ENCODE results near the gene VPS13D.
"Not testable (repeated sequence)": the region's sequence is repeated elsewhere in the genome, so short reads cannot be mapped to it uniquely, and the experiment has no call there.

Gene VPS13D

GRCh38 chr1:12375133-12375829 is 145.5 kb downstream of the VPS13D start:
- Histone ChIP-seq H3K27me3 (ENCODE audit: control insufficient read depth in 1 of 2, insufficient read depth in 2 of 2, low read length in 2 of 2) (no peaks in the 10 kb centered on the region), H3K36me3 (ENCODE audit: control insufficient read depth in 1 of 2, insufficient read depth in 2 of 2, low read length in 2 of 2) (peaks cover 9 to 21% of the 10 kb centered on the region in 2 donors), H3K9ac (ENCODE audit: low read depth in 1 of 2, low read length in 2 of 2) (no peak overlapping the region), H3K9me3 (ENCODE audit: control insufficient read depth in 1 of 2, low read length in 2 of 2) (no peaks in the 10 kb centered on the region), H3K4me3 (ENCODE audit: low read depth in 1 of 2, low read length in 2 of 2) (no peak overlapping the region), H3K4me1 (ENCODE audit: control insufficient read depth in 1 of 2, insufficient read depth in 2 of 2, low read length in 2 of 2) (peaks cover 9 to 18% of the 10 kb centered on the region in 2 donors), H3K27ac (ENCODE audit: low read depth, low read length) (no peak overlapping the region)

DNA sequence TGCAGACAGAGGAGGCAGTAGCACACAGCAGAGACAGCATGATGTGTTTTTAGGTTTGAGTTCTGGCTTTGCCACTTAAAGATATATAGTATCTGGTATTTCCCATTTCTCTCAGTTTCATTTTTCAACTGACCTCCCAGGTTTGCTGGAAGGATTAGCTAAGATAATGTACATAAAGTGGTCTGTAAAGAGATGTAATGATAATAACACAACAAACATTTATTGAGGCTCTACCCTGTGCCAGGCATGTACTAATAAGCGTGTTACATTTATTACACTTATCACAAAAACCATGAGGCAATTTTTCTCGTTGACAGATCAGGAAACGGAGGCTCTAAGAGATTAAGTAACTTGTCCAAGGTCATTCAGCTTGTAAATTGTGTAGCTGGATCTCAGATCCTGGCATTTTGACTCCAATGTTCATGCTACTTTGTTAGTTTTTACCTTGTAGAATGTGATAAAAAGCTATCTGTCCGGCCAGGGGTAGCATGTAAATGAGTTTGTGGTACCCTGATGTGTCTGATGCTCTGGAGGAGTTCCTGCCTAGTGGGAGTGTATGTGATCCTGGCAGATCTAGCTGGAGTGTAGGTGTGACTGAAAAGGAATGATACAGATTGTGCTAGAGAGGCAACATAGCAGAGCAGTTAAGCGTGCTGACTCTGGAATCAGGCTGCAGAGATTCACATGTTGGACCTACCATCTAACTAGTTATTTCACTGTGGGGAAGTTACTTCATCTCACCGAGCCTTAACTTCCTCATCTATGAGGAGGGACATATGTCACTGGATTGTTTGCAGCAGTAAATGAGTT is 146.6 kb downstream of the VPS13D start:
- no peak overlapping the region for H3K27ac ChIP-seq (ENCODE audit: low read depth, low read length)
- no peak overlapping the region for H3K4me3 ChIP-seq (ENCODE audit: low read depth in 1 of 2, low read length in 2 of 2)
- H3K9ac ChIP-seq (ENCODE audit: low read depth in 1 of 2, low read length in 2 of 2): no peak overlapping the region
- H3K4me1 ChIP-seq (ENCODE audit: control insufficient read depth in 1 of 2, insufficient read depth in 2 of 2, low read length in 2 of 2): peaks cover 17 to 29% of the 10 kb centered on the region in 2 donors
- no peaks in the 10 kb centered on the region for H3K27me3 ChIP-seq (ENCODE audit: control insufficient read depth in 1 of 2, insufficient read depth in 2 of 2, low read length in 2 of 2)
- peaks cover 9 to 17% of the 10 kb centered on the region in 2 donors for H3K36me3 ChIP-seq (ENCODE audit: control insufficient read depth in 1 of 2, insufficient read depth in 2 of 2, low read length in 2 of 2)
- no peaks in the 10 kb centered on the region for H3K9me3 ChIP-seq (ENCODE audit: control insufficient read depth in 1 of 2, low read length in 2 of 2)

GRCh38 chr1:12380326-12381249 is 150.8 kb downstream of the VPS13D start:
- no peak overlapping the region for H3K27ac ChIP-seq (ENCODE audit: low read depth, low read length)
- peaks cover 24 to 38% of the 10 kb centered on the region in 2 donors for H3K4me1 ChIP-seq (ENCODE audit: control insufficient read depth in 1 of 2, insufficient read depth in 2 of 2, low read length in 2 of 2)
- no peak overlapping the region for H3K9ac ChIP-seq (ENCODE audit: low read depth in 1 of 2, low read length in 2 of 2)
- H3K27me3 ChIP-seq (ENCODE audit: control insufficient read depth in 1 of 2, insufficient read depth in 2 of 2, low read length in 2 of 2): no peaks in the 10 kb centered on the region
- no peaks in the 10 kb centered on the region for H3K9me3 ChIP-seq (ENCODE audit: control insufficient read depth in 1 of 2, low read length in 2 of 2)
- H3K36me3 ChIP-seq (ENCODE audit: control insufficient read depth in 1 of 2, insufficient read depth in 2 of 2, low read length in 2 of 2): peaks cover 29 to 34% of the 10 kb centered on the region in 2 donors
- H3K4me3 ChIP-seq (ENCODE audit: low read depth in 1 of 2, low read length in 2 of 2): no peak overlapping the region

DNA sequence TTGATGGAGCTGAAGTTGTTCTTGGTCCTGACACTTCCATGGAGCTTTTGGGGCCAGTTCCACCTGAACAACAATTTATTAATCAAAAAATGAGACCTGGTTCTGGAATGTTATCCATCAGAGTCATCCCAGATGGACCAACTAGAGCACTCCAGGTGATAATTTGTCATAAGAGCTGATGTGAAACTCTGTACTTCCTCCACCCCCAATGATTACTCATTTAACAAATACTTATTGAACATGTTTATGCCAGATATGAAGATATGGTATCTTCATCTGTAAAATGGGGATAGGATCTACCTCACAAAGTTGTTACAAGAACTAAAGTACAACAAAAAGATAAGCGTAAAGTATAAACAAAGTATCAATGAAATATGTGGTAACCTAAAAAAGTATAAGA is 153.2 kb downstream of the VPS13D start:
- Histone ChIP-seq H3K9ac (ENCODE audit: low read depth in 1 of 2, low read length in 2 of 2) (no peak overlapping the region), H3K27me3 (ENCODE audit: control insufficient read depth in 1 of 2, insufficient read depth in 2 of 2, low read length in 2 of 2) (no peaks in the 10 kb centered on the region), H3K9me3 (ENCODE audit: control insufficient read depth in 1 of 2, low read length in 2 of 2) (peaks cover 14 to 18% of the 10 kb centered on the region in 2 donors), H3K36me3 (ENCODE audit: control insufficient read depth in 1 of 2, insufficient read depth in 2 of 2, low read length in 2 of 2) (peaks cover 45 to 58% of the 10 kb centered on the region in 2 donors), H3K4me1 (ENCODE audit: control insufficient read depth in 1 of 2, insufficient read depth in 2 of 2, low read length in 2 of 2) (peaks cover 16 to 25% of the 10 kb centered on the region in 2 donors), H3K27ac (ENCODE audit: low read depth, low read length) (no peak overlapping the region), H3K4me3 (ENCODE audit: low read depth in 1 of 2, low read length in 2 of 2) (no peak overlapping the region)

- Histone ChIP-seq H3K27me3 (ENCODE audit: control insufficient read depth in 1 of 2, insufficient read depth in 2 of 2, low read length in 2 of 2) (no peaks in the 10 kb centered on the region), H3K9me3 (ENCODE audit: control insufficient read depth in 1 of 2, low read length in 2 of 2) (peaks cover 15 to 18% of the 10 kb centered on the region in 2 donors), H3K4me3 (ENCODE audit: low read depth in 1 of 2, low read length in 2 of 2) (no peak overlapping the region), H3K9ac (ENCODE audit: low read depth in 1 of 2, low read length in 2 of 2) (no peak overlapping the region), H3K27ac (ENCODE audit: low read depth, low read length) (no peak overlapping the region), H3K4me1 (ENCODE audit: control insufficient read depth in 1 of 2, insufficient read depth in 2 of 2, low read length in 2 of 2) (peaks cover 16 to 25% of the 10 kb centered on the region in 2 donors), H3K36me3 (ENCODE audit: control insufficient read depth in 1 of 2, insufficient read depth in 2 of 2, low read length in 2 of 2) (peaks cover 48 to 62% of the 10 kb centered on the region in 2 donors)
Measured at GRCh38 chr1:12383786-12384185, 154.0 kb downstream of the VPS13D start.

- no peak overlapping the region for H3K4me3 ChIP-seq (ENCODE audit: low read depth in 1 of 2, low read length in 2 of 2)
- no peaks in the 10 kb centered on the region for H3K27me3 ChIP-seq (ENCODE audit: control insufficient read depth in 1 of 2, insufficient read depth in 2 of 2, low read length in 2 of 2)
- peaks cover 15 to 18% of the 10 kb centered on the region in 2 donors for H3K9me3 ChIP-seq (ENCODE audit: control insufficient read depth in 1 of 2, low read length in 2 of 2)
- peaks cover 16 to 25% of the 10 kb centered on the region in 2 donors for H3K4me1 ChIP-seq (ENCODE audit: control insufficient read depth in 1 of 2, insufficient read depth in 2 of 2, low read length in 2 of 2)
- H3K27ac ChIP-seq (ENCODE audit: low read depth, low read length): no peak overlapping the region
- H3K9ac ChIP-seq (ENCODE audit: low read depth in 1 of 2, low read length in 2 of 2): no peak overlapping the region
- peaks cover 48 to 62% of the 10 kb centered on the region in 2 donors for H3K36me3 ChIP-seq (ENCODE audit: control insufficient read depth in 1 of 2, insufficient read depth in 2 of 2, low read length in 2 of 2)
Measured at GRCh38 chr1:12384836-12385456, 155.1 kb downstream of the VPS13D start.

DNA sequence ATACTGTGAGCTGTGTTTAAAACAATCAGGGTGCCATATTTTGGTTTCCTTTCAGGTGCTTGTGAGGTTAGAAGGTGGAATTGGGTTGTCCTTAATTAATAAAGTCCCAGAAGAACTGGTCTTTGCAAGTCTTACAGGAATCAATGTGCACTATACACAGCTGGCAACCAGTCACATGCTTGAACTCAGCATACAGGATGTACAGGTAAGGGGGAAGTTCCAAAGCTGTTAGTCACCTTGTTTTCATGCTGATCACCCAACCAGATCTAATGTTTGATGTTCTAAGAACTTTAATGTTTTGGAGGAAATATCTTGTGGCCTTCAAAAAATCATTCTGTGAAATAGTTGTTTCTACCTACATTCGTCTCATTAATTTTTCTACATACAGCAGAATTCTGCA is 156.3 kb downstream of the VPS13D start:
- Histone ChIP-seq H3K27ac (ENCODE audit: low read depth, low read length) (no peak overlapping the region), H3K36me3 (ENCODE audit: control insufficient read depth in 1 of 2, insufficient read depth in 2 of 2, low read length in 2 of 2) (peaks cover 48 to 68% of the 10 kb centered on the region in 2 donors), H3K9me3 (ENCODE audit: control insufficient read depth in 1 of 2, low read length in 2 of 2) (peaks cover 15 to 18% of the 10 kb centered on the region in 2 donors), H3K27me3 (ENCODE audit: control insufficient read depth in 1 of 2, insufficient read depth in 2 of 2, low read length in 2 of 2) (no peaks in the 10 kb centered on the region), H3K4me1 (ENCODE audit: control insufficient read depth in 1 of 2, insufficient read depth in 2 of 2, low read length in 2 of 2) (peaks cover 10 to 14% of the 10 kb centered on the region in 2 donors), H3K9ac (ENCODE audit: low read depth in 1 of 2, low read length in 2 of 2) (no peak overlapping the region), H3K4me3 (ENCODE audit: low read depth in 1 of 2, low read length in 2 of 2) (no peak overlapping the region)

- H3K4me1 ChIP-seq (ENCODE audit: control insufficient read depth in 1 of 2, insufficient read depth in 2 of 2, low read length in 2 of 2): peaks cover 6 to 10% of the 10 kb centered on the region in 2 donors
- peaks cover 48 to 68% of the 10 kb centered on the region in 2 donors for H3K36me3 ChIP-seq (ENCODE audit: control insufficient read depth in 1 of 2, insufficient read depth in 2 of 2, low read length in 2 of 2)
- H3K9me3 ChIP-seq (ENCODE audit: control insufficient read depth in 1 of 2, low read length in 2 of 2): peaks cover 15 to 18% of the 10 kb centered on the region in 2 donors
- H3K27ac ChIP-seq (ENCODE audit: low read depth, low read length): no peak overlapping the region
- H3K4me3 ChIP-seq (ENCODE audit: low read depth in 1 of 2, low read length in 2 of 2): no peak overlapping the region
- H3K9ac ChIP-seq (ENCODE audit: low read depth in 1 of 2, low read length in 2 of 2): no peak overlapping the region
- no peaks in the 10 kb centered on the region for H3K27me3 ChIP-seq (ENCODE audit: control insufficient read depth in 1 of 2, insufficient read depth in 2 of 2, low read length in 2 of 2)
Measured at GRCh38 chr1:12387641-12388040, 157.8 kb downstream of the VPS13D start.

GRCh38 chr1:12390296-12390695 is 160.5 kb downstream of the VPS13D start:
- not testable (repeated sequence) for H3K4me1 ChIP-seq (ENCODE audit: control insufficient read depth in 1 of 2, insufficient read depth in 2 of 2, low read length in 2 of 2); H3K9ac ChIP-seq (ENCODE audit: low read depth in 1 of 2, low read length in 2 of 2); H3K27me3 ChIP-seq (ENCODE audit: control insufficient read depth in 1 of 2, insufficient read depth in 2 of 2, low read length in 2 of 2); H3K4me3 ChIP-seq (ENCODE audit: low read depth in 1 of 2, low read length in 2 of 2); H3K27ac ChIP-seq (ENCODE audit: low read depth, low read length)
- peaks cover 33 to 45% of the 10 kb centered on the region in 2 donors for H3K36me3 ChIP-seq (ENCODE audit: control insufficient read depth in 1 of 2, insufficient read depth in 2 of 2, low read length in 2 of 2)
- peaks cover 15 to 18% of the 10 kb centered on the region in 2 donors for H3K9me3 ChIP-seq (ENCODE audit: control insufficient read depth in 1 of 2, low read length in 2 of 2)
